Right cardiac atrium (tissue), 5 donors: Measurements from ENCODE around the gene COL4A2. TPM values are rescaled to one million over a fixed set of nuclear protein-coding genes. Genes with fewer than 3 reads are reported as not detected.

ENCODE experiments used
- ATAC-seq, 2 donors: fragments of 200-7000 bp; cut with Tn5 transposase; one replicate each; pipeline versions ENCODE4 v1.8.0 to v1.9.1; 2020; ENCODE audit warnings: moderate library complexity in 2 of 2, mild to moderate bottlenecking in 1 of 2
- DNase-seq, 3 donors: peaks; one replicate each; pipeline ENCODE4 v3.0.0-alpha.2; 2020
- H3K27ac ChIP-seq: one replicate; pipeline ENCODE4 v1.5.1; 2013; ENCODE audit warnings: mild to moderate bottlenecking, low read length, control low read depth, moderate library complexity
- H3K27me3 ChIP-seq: one replicate; pipeline ENCODE4 v1.6.1; 2013; ENCODE audit not compliant: control insufficient read depth, insufficient read depth
- H3K4me1 ChIP-seq: one replicate; pipeline ENCODE4 v1.6.1; 2013; ENCODE audit warnings: low read length; ENCODE audit not compliant: control insufficient read depth, insufficient read depth
- H3K4me3 ChIP-seq: one replicate; pipeline ENCODE4 v1.5.1; 2013; ENCODE audit warnings: low read length, control low read depth
- H3K9me3 ChIP-seq: one replicate; pipeline ENCODE4 v1.6.1; 2013; ENCODE audit warnings: low read length; ENCODE audit not compliant: control insufficient read depth
- WGBS: extraction: QIAGEN DNeasy Blood & Tissue Kit; methylation state at CpG from one replicate; pipeline ENCODE4 v1.1.7; 2013; 5-methylcytosine and 5-hydroxymethylcytosine counted together
- intact Hi-C, 4 donors: fragments of 100-400 bp; cut with DNase I; formaldehyde crosslinking; loops; one replicate each; pipeline versions ENCODE4 v1.11.0 to v1.14.0; 2022 to 2023
- polyA plus RNA-seq: library from polyadenylated mRNA; stranded (reverse); fragments of 200-250 nt; gene quantifications from one replicate; pipeline ENCODE4 v1.2.3, GENCODE V29; 2013
- total RNA-seq, 4 donors: library from RNA; stranded (reverse); fragmentation: NEBNext Ultra II Directional; extraction: Animal tissue kit (Norgen Biotek cat#: 25700); gene quantifications; one replicate each; pipeline ENCODE4 v1.2.1, GENCODE V29; 2021
- donor health status: healthy with polysubstance abuse.
- donor health status: DM: no; HTN: yes; CAD: no.
- donor health status: DM: no; HTN: no; CAD: no.
- donor health status: DM: no; HTN: yes; CAD: no; lungs with severe emphysema.
- donor health status: DM: yes; HTN: yes; CAD: no.

Gene COL4A2
- total and polyA plus RNA-seq, 5 donors = 84.7 to 268 (median 103) TPM

- Histone ChIP-seq H3K4me3 (no peak overlapping the region), H3K4me1 (peaks cover 12% of the 10 kb centered on the region), H3K27ac (no peak overlapping the region), H3K9me3 (no peaks in the 10 kb centered on the region), H3K27me3 (no peaks in the 10 kb centered on the region)
- intact Hi-C loops = no loop called here
- ATAC-seq = no peak
- WGBS = 66% methylated on average over 6 of the region's 6 CpGs
- DNase-seq = no peak
Measured at GRCh38 chr13:110542169-110542796, 235.2 kb downstream of the COL4A2 start.

GRCh38 chr13:110546378-110546777 is 239.3 kb downstream of the COL4A2 start:
- WGBS = 94% methylated on average over 4 of the region's 4 CpGs
- intact Hi-C loops = no loop called here
- H3K27ac ChIP-seq = no peak overlapping the region

GRCh38 chr13:110546926-110547325 is 239.8 kb downstream of the COL4A2 start:
- WGBS = 53% methylated on average over 14 of the region's 14 CpGs
- H3K27ac ChIP-seq = peak overlapping the region; percentile 75
- intact Hi-C loops = no loop called here

More at GRCh38 chr13:110546378-110546777, 239.3 kb downstream of the COL4A2 start:
- H3K9me3 ChIP-seq = no peaks in the 10 kb centered on the region
- H3K4me1 ChIP-seq = peaks cover 12% of the 10 kb centered on the region
- DNase-seq = no peak
- ATAC-seq = peak in 1 of 2 donors; percentile 2
- no peak overlapping the region for H3K4me3 ChIP-seq
- no peaks in the 10 kb centered on the region for H3K27me3 ChIP-seq

GRCh38 chr13:110548891-110549794 is 242.1 kb downstream of the COL4A2 start:
- DNase-seq = no peak
- Histone ChIP-seq H3K4me1 (peaks cover 8% of the 10 kb centered on the region), H3K27me3 (no peaks in the 10 kb centered on the region), H3K9me3 (no peaks in the 10 kb centered on the region), H3K27ac (no peak overlapping the region), H3K4me3 (no peak overlapping the region)
- no peak for ATAC-seq
- WGBS = 89% methylated on average over 7 of the region's 7 CpGs
- intact Hi-C loops = no loop called here

More at GRCh38 chr13:110546926-110547325, 239.8 kb downstream of the COL4A2 start:
- Histone ChIP-seq H3K4me1 (peaks cover 8% of the 10 kb centered on the region), H3K9me3 (no peaks in the 10 kb centered on the region), H3K4me3 (no peak overlapping the region), H3K27me3 (no peaks in the 10 kb centered on the region)
- ATAC-seq (peak; percentile 89 to 94), DNase-seq (peak; percentile 88 to 92 (median 89))

GRCh38 chr13:110549795-110550160 is 242.7 kb downstream of the COL4A2 start:
- ATAC-seq (no peak), DNase-seq (peak in 1 of 3 donors; percentile 21)
- intact Hi-C loops = no loop called here
- WGBS = 96% methylated on average over 11 of the region's 11 CpGs
- no peaks in the 10 kb centered on the region for H3K27me3 ChIP-seq
- peaks cover 6% of the 10 kb centered on the region for H3K4me1 ChIP-seq
- no peaks in the 10 kb centered on the region for H3K9me3 ChIP-seq
- H3K4me3 ChIP-seq = no peak overlapping the region
- H3K27ac ChIP-seq = no peak overlapping the region

GRCh38 chr13:110551284-110551683 is 244.2 kb downstream of the COL4A2 start:
- no peak for DNase-seq
- Histone ChIP-seq H3K4me3 (no peak overlapping the region), H3K27ac (no peak overlapping the region), H3K27me3 (no peaks in the 10 kb centered on the region), H3K4me1 (peaks cover 6% of the 10 kb centered on the region), H3K9me3 (no peaks in the 10 kb centered on the region)
- WGBS = 40% methylated on average over 11 of the region's 11 CpGs
- ATAC-seq = no peak
- intact Hi-C loops = no loop called here

- intact Hi-C loops = no loop called here
- Histone ChIP-seq H3K27ac (no peak overlapping the region), H3K4me1 (no peaks in the 10 kb centered on the region), H3K4me3 (no peak overlapping the region), H3K9me3 (no peaks in the 10 kb centered on the region), H3K27me3 (no peaks in the 10 kb centered on the region)
- DNase-seq = no peak
- ATAC-seq = no peak
- WGBS = 93% methylated on average over 9 of the region's 9 CpGs
Measured at GRCh38 chr13:110552767-110553166, 245.7 kb downstream of the COL4A2 start.

- intact Hi-C loops = no loop called here
- DNase-seq = no peak
- H3K27ac ChIP-seq = no peak overlapping the region
- H3K4me3 ChIP-seq = no peak overlapping the region
- no peak for ATAC-seq
- no peaks in the 10 kb centered on the region for H3K27me3 ChIP-seq
- H3K4me1 ChIP-seq = no peaks in the 10 kb centered on the region
- WGBS = 73% methylated on average over 4 of the region's 4 CpGs
- H3K9me3 ChIP-seq = no peaks in the 10 kb centered on the region
Measured at GRCh38 chr13:110553417-110553816, 246.3 kb downstream of the COL4A2 start.

- Histone ChIP-seq H3K9me3 (no peaks in the 10 kb centered on the region), H3K27me3 (no peaks in the 10 kb centered on the region)
- intact Hi-C loops = no loop called here
Measured at GRCh38 chr13:110554227-110554836, 247.2 kb downstream of the COL4A2 start.

GRCh38 chr13:110554946-110555345 is 247.9 kb downstream of the COL4A2 start:
- no peak overlapping the region for H3K27ac ChIP-seq
- intact Hi-C loops = no loop called here
- DNase-seq = no peak
- ATAC-seq = no peak
- no peaks in the 10 kb centered on the region for H3K9me3 ChIP-seq
- no peaks in the 10 kb centered on the region for H3K27me3 ChIP-seq
- H3K4me1 ChIP-seq = peaks cover 4% of the 10 kb centered on the region
- 83% methylated on average over 15 of the region's 16 CpGs for WGBS
- H3K4me3 ChIP-seq = no peak overlapping the region

More at GRCh38 chr13:110554227-110554836, 247.2 kb downstream of the COL4A2 start:
- ATAC-seq (no peak), DNase-seq (no peak)
- Histone ChIP-seq H3K27ac (no peak overlapping the region), H3K4me3 (no peak overlapping the region), H3K4me1 (no peaks in the 10 kb centered on the region)
- WGBS = 84% methylated on average over 8 of the region's 8 CpGs
